HepG2 (cell line): ENCODE measurements around the gene ADI1. TPM values are rescaled to one million over a fixed set of nuclear protein-coding genes. Genes with fewer than 3 reads are reported as not detected.

ENCODE experiments used
- DZIP1 ChIP-seq: sonication (generic); formaldehyde crosslinking; IDR thresholded peaks from 2 replicates; pipeline ENCODE4 v1.5.0; 2020; ENCODE audit warnings: mild to moderate bottlenecking, missing genetic modification reagents
- EZH2 ChIP-seq: conservative IDR thresholded peaks from 2 replicates; pipeline ENCODE4 v1.6.1; 2012; ENCODE audit warnings: mild to moderate bottlenecking, low read depth, low read length, moderate library complexity
- HMGXB4 ChIP-seq, 2 experiments: sonication (generic) in 1 of 2; formaldehyde crosslinking in 1 of 2; IDR thresholded peaks; 2 replicates each; pipeline versions ENCODE4 v1.4.0 to v1.6.1; 2018 to 2020; ENCODE audit warnings: missing genetic modification reagents in 2 of 2, borderline replicate concordance in 1 of 2, low read depth in 1 of 2, mild to moderate bottlenecking in 1 of 2, missing biosample characterization in 1 of 2
- MAF1 ChIP-seq: sonication (generic); formaldehyde crosslinking; IDR thresholded peaks from 2 replicates; pipeline ENCODE4 v1.5.0; 2020; ENCODE audit warnings: missing genetic modification reagents, borderline replicate concordance
- MTERF4 ChIP-seq: sonication (generic); formaldehyde crosslinking; IDR thresholded peaks from 2 replicates; pipeline ENCODE4 v1.8.0; 2023; ENCODE audit warnings: mild to moderate bottlenecking, missing genetic modification reagents
- PREB ChIP-seq: sonication (generic); formaldehyde crosslinking; IDR thresholded peaks from 2 replicates; pipeline ENCODE4 v1.4.0; 2020; ENCODE audit warnings: missing genetic modification reagents
- SMYD3 ChIP-seq: sonication (generic); formaldehyde crosslinking; IDR thresholded peaks from 2 replicates; pipeline ENCODE4 v1.8.1; 2023; ENCODE audit warnings: mild to moderate bottlenecking, missing genetic modification reagents
- ZNF264 ChIP-seq: sonication (generic); formaldehyde crosslinking; IDR thresholded peaks from 2 replicates; pipeline ENCODE4 v1.4.0; 2020; ENCODE audit warnings: missing genetic modification reagents
- ZNF589 ChIP-seq: sonication (generic); formaldehyde crosslinking; conservative IDR thresholded peaks from 2 replicates; pipeline ENCODE4 v1.8.0; 2022; ENCODE audit warnings: mild to moderate bottlenecking, moderate library complexity, missing genetic modification reagents
- ZSCAN22 ChIP-seq: sonication (generic); formaldehyde crosslinking; IDR thresholded peaks from 2 replicates; pipeline ENCODE4 v1.4.0; 2020; ENCODE audit warnings: mild to moderate bottlenecking, missing genetic modification reagents
- polyA plus RNA-seq, 8 experiments: library from polyadenylated mRNA; depleted of rRNA in 3 of 8; stranded (reverse) in 7 of 8; unstranded in 1 of 8; fragments of >200 nt; fragmentation: Illumina TruSeq in 4 of 8; extraction: Trizol in 4 of 8; gene quantifications; 2 replicates each; pipeline versions ENCODE4 v1.2.1 to v1.2.3, GENCODE V29; 2011 to 2016; ENCODE audit warnings: low read depth in 4 of 8, missing spikeins in 1 of 8, mixed read lengths in 1 of 8; ENCODE audit not compliant: insufficient read depth in 1 of 8
- total RNA-seq, 5 experiments: library from RNA; depleted of rRNA; stranded (reverse); fragments of >200 nt; fragmentation: Illumina TruSeq; extraction: Trizol; gene quantifications; 2 replicates each; pipeline ENCODE4 v1.2.3, GENCODE V29; 2016; ENCODE audit warnings: low read depth in 1 of 5
- TF ChIP-seq, protein P1 (sequence below): sonication (generic); formaldehyde crosslinking; IDR thresholded peaks from 2 replicates; pipeline ENCODE4 v1.5.1; 2020; ENCODE audit warnings: missing genetic modification reagents, mild to moderate bottlenecking, borderline replicate concordance
- TF ChIP-seq, protein P2 (sequence below), 2 experiments: sonication (generic) in 1 of 2; formaldehyde crosslinking in 1 of 2; IDR thresholded peaks; 2 replicates each; pipeline versions ENCODE4 v1.6.1 to v1.9.0; 2014 to 2022; ENCODE audit warnings: antibody characterized with exemption in 1 of 2, borderline replicate concordance in 1 of 2, inconsistent platforms in 1 of 2, low read depth in 1 of 2, missing genetic modification reagents in 1 of 2

Gene ADI1
- total and polyA plus RNA-seq, 2 of the 13 experiments (the other 11 are each of a cell fraction or from before 2014, with no cell fraction given), result 28.7 to 123 TPM

GRCh38 chr2:3557639-3558204, 38.4 kb upstream of the ADI1 start (continued):
- TF ChIP-seq DZIP1 (no peak), MTERF4 (CRISPR knock-in tag) (no peak), EZH2 (no peak), HMGXB4 (CRISPR knock-in tag; IDR thresholded peaks at IDR 0.05; ENCODE audit: borderline replicate concordance in 1 of 2, low read depth in 1 of 2) (no peak), MAF1 (CRISPR knock-in tag) (0 out of 2 replicates have a peak, but pooled peaks have one; percentile 59), PREB (CRISPR knock-in tag) (peak; percentile 60; the same call in 1 of the 2 replicates), SMYD3 (CRISPR knock-in tag) (peak; percentile 5; the same call in 1 of the 2 replicates), ZNF589 (CRISPR knock-in tag) (no peak), ZSCAN22 (CRISPR knock-in tag) (no peak), ZNF264 (CRISPR knock-in tag) (0 out of 2 replicates have a peak, but pooled peaks have one; percentile 0)
- TF ChIP-seq, protein P1, sequence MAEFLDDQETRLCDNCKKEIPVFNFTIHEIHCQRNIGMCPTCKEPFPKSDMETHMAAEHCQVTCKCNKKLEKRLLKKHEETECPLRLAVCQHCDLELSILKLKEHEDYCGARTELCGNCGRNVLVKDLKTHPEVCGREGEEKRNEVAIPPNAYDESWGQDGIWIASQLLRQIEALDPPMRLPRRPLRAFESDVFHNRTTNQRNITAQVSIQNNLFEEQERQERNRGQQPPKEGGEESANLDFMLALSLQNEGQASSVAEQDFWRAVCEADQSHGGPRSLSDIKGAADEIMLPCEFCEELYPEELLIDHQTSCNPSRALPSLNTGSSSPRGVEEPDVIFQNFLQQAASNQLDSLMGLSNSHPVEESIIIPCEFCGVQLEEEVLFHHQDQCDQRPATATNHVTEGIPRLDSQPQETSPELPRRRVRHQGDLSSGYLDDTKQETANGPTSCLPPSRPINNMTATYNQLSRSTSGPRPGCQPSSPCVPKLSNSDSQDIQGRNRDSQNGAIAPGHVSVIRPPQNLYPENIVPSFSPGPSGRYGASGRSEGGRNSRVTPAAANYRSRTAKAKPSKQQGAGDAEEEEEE, result 0 out of 2 replicates have a peak, but pooled peaks have one; percentile 3
- TF ChIP-seq, protein P2, sequence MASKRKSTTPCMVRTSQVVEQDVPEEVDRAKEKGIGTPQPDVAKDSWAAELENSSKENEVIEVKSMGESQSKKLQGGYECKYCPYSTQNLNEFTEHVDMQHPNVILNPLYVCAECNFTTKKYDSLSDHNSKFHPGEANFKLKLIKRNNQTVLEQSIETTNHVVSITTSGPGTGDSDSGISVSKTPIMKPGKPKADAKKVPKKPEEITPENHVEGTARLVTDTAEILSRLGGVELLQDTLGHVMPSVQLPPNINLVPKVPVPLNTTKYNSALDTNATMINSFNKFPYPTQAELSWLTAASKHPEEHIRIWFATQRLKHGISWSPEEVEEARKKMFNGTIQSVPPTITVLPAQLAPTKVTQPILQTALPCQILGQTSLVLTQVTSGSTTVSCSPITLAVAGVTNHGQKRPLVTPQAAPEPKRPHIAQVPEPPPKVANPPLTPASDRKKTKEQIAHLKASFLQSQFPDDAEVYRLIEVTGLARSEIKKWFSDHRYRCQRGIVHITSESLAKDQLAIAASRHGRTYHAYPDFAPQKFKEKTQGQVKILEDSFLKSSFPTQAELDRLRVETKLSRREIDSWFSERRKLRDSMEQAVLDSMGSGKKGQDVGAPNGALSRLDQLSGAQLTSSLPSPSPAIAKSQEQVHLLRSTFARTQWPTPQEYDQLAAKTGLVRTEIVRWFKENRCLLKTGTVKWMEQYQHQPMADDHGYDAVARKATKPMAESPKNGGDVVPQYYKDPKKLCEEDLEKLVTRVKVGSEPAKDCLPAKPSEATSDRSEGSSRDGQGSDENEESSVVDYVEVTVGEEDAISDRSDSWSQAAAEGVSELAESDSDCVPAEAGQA (IDR thresholded peaks at IDR 0.05; ENCODE audit: low read depth), result no peak
- TF ChIP-seq, protein P2 (CRISPR knock-in tag; IDR thresholded peaks at IDR 0.05; ENCODE audit: borderline replicate concordance), result 0 out of 2 replicates have a peak, but pooled peaks have one; percentile 30
